Ovary (tissue), 3 donors: ENCODE results near the gene MAPT.

Experiments
- POLR2A ChIP-seq: fragments of 450-650 bp; IDR thresholded peaks from one replicate; pipeline ENCODE4 v1.6.1; 2017; ENCODE audit warnings: antibody characterized with exemption, mild to moderate bottlenecking, moderate library complexity
- TF ChIP-seq, protein P1 (sequence below), 3 donors: fragments of 450-650 bp in 2 of 3; fragments of 200-600 bp in 1 of 3; IDR thresholded peaks; one replicate each; pipeline versions ENCODE4 v1.5.1 to v1.8.0; 2016 to 2022; ENCODE audit warnings: antibody characterized with exemption in 3 of 3, mild to moderate bottlenecking in 1 of 3
- donor health status: DM: no; HTN: no; CAD: no.

- TF ChIP-seq, protein P1, sequence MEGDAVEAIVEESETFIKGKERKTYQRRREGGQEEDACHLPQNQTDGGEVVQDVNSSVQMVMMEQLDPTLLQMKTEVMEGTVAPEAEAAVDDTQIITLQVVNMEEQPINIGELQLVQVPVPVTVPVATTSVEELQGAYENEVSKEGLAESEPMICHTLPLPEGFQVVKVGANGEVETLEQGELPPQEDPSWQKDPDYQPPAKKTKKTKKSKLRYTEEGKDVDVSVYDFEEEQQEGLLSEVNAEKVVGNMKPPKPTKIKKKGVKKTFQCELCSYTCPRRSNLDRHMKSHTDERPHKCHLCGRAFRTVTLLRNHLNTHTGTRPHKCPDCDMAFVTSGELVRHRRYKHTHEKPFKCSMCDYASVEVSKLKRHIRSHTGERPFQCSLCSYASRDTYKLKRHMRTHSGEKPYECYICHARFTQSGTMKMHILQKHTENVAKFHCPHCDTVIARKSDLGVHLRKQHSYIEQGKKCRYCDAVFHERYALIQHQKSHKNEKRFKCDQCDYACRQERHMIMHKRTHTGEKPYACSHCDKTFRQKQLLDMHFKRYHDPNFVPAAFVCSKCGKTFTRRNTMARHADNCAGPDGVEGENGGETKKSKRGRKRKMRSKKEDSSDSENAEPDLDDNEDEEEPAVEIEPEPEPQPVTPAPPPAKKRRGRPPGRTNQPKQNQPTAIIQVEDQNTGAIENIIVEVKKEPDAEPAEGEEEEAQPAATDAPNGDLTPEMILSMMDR (IDR thresholded peaks at IDR 0.05), result no peak
- TF ChIP-seq POLR2A, result no peak
Measured at GRCh38 chr17:46057366-46057765, 163.0 kb downstream of the MAPT start.
